ENCODE data around the gene ANGPTL5. TPM values are rescaled to one million over a fixed set of nuclear protein-coding genes. Genes with fewer than 3 reads are reported as not detected.
"Not testable (repeated sequence)": the region's sequence is repeated elsewhere in the genome, so short reads cannot be mapped to it uniquely, and the experiment has no call there.

Gene ANGPTL5
- not detected in 2 replicates for total RNA-seq

GRCh38 chr11:101916422-101916821 is at the start of gene ANGPTL5:
Gene ANGPTL5 (minus strand): TSS chr11:101916522. CDS start chr11:101907909, 8,613 bp downstream.
- intact Hi-C loops (cut with micrococcal nuclease), result loop anchor here (5.0 to 10.0 kb wide), 4 partner anchors 196 to 1118 kb away; partner anchors contain the start of genes BIRC2, BIRC3 and YAP1

GRCh38 chr11:101964200-101964599 is 47.9 kb upstream of the ANGPTL5 start:
- intact Hi-C loops (cut with micrococcal nuclease), result not testable (repeated sequence)

GRCh38 chr11:101960231-101960630 is 43.9 kb upstream of the ANGPTL5 start:
- intact Hi-C loops (cut with micrococcal nuclease), result no loop called here

- intact Hi-C loops (cut with micrococcal nuclease), result no loop called here
Observed at GRCh38 chr11:101955701-101956100, 39.4 kb upstream of the ANGPTL5 start.

GRCh38 chr11:101955278-101955677 is 39.0 kb upstream of the ANGPTL5 start:
- intact Hi-C loops (cut with micrococcal nuclease), result no loop called here

- intact Hi-C loops (cut with micrococcal nuclease), result no loop called here
Observed at GRCh38 chr11:101949680-101950220, 33.4 kb upstream of the ANGPTL5 start.

GRCh38 chr11:101945448-101945847 is 29.1 kb upstream of the ANGPTL5 start:
- intact Hi-C loops (cut with micrococcal nuclease), result no loop called here

GRCh38 chr11:101944923-101945322 is 28.6 kb upstream of the ANGPTL5 start:
- intact Hi-C loops (cut with micrococcal nuclease), result no loop called here

- intact Hi-C loops (cut with micrococcal nuclease), result no loop called here
Observed at GRCh38 chr11:101940901-101941520, 24.7 kb upstream of the ANGPTL5 start.

- intact Hi-C loops (cut with micrococcal nuclease), result no loop called here
Observed at GRCh38 chr11:101931692-101932091, 15.4 kb upstream of the ANGPTL5 start.

GRCh38 chr11:101929294-101929915 is 13.1 kb upstream of the ANGPTL5 start:
- intact Hi-C loops (cut with micrococcal nuclease), result no loop called here

GRCh38 chr11:101923554-101923953 is 7.2 kb upstream of the ANGPTL5 start:
- intact Hi-C loops (cut with micrococcal nuclease), result no loop called here

GRCh38 chr11:101920992-101921391 is 4.7 kb upstream of the ANGPTL5 start:
- intact Hi-C loops (cut with micrococcal nuclease), result no loop called here

- intact Hi-C loops (cut with micrococcal nuclease), result loop anchor here (5.0 to 10.0 kb wide), 4 partner anchors 195 to 1118 kb away; partner anchors contain the start of genes BIRC2, BIRC3 and YAP1
Observed at GRCh38 chr11:101917226-101917625, 904 bp upstream of the ANGPTL5 start.

- intact Hi-C loops (cut with micrococcal nuclease), result loop anchor here (1.0 to 10.0 kb wide), 9 partner anchors 55 to 1193 kb away; partner anchors contain the start of genes BIRC2, BIRC3, DYNC2H1 and TMEM123
Observed at GRCh38 chr11:101915791-101916291, 481 bp downstream of the ANGPTL5 start.

- intact Hi-C loops (cut with micrococcal nuclease), result loop anchor here (1.0 to 10.0 kb wide), 9 partner anchors 54 to 1194 kb away; partner anchors contain the start of genes BIRC2, BIRC3, DYNC2H1 and TMEM123
Observed at GRCh38 chr11:101914738-101915426, 1.4 kb downstream of the ANGPTL5 start, which contains the start of gene CEP126. Gene CEP126 (plus strand): TSS chr11:101915010. CDS start chr11:101915285, 275 bp downstream.

GRCh38 chr11:101914341-101914737 is 2.0 kb downstream of the ANGPTL5 start:
- intact Hi-C loops (cut with micrococcal nuclease), result loop anchor here (2.0 to 10.0 kb wide), 6 partner anchors 54 to 1120 kb away; partner anchors contain the start of genes BIRC2, BIRC3 and TMEM123

GRCh38 chr11:101913656-101914055 is 2.7 kb downstream of the ANGPTL5 start:
- intact Hi-C loops (cut with micrococcal nuclease), result loop anchor here (2.0 to 10.0 kb wide), 6 partner anchors 53 to 1121 kb away; partner anchors contain the start of genes BIRC2, BIRC3 and TMEM123

- intact Hi-C loops (cut with micrococcal nuclease), result loop anchor here (10.0 kb wide), 3 partner anchors 402 to 1122 kb away; partner anchors contain the start of genes BIRC2 and BIRC3
Observed at GRCh38 chr11:101912823-101913284, 3.5 kb downstream of the ANGPTL5 start.

GRCh38 chr11:101909087-101909486 is 7.2 kb downstream of the ANGPTL5 start:
- intact Hi-C loops (cut with micrococcal nuclease), result no loop called here

GRCh38 chr11:101907815-101908214 is 8.5 kb downstream of the ANGPTL5 start:
- intact Hi-C loops (cut with micrococcal nuclease), result no loop called here

All from T-helper 1 cell treated with Interleukin-12 subunit alpha and Interleukin-12 subunit beta and Interleukin-4 antibody, amounts not matched to agents 30 ng/mL and 1 ng/mL, for 36 hours (primary cell).